ENCODE results near the gene KLHL25.

The KLHL25 gene

DNA sequence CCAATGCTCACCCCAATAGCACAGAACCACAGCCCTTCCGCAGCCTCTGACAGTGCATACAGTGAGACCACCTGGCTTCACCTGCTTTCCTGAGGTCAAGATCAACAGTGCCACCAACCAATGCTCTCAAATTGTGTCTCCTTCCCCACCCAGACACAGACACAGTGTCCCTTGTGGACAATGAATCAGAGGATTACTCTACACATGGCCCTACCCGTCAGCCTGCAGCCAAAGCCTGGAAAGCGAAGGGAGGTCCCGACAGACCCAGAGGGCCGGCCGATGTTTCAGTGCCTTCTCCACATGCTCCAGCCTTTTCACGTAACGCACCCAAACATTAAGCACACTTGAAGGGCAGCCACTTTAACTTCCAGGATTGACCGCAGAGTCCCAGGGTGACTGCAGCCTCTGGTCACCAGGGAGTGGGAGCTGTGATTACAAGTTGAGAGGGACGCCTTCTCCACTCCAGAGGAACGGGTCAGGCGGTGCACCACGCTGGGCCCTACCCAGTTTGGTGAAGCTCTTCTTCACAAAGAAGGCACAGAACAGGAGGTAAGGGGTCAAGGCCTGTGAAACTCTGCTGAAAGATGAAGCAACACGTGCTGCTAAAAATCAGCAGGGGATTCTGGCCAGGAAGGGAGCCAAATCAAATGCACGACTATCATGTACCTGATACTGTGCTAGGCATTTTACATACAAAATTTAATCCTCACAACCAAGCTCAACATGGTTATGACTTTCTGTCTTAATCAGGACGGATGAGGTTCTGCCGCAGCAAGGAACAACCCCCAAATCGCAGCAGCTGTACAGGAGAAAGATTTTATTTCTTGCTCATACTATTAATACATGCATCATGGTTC is 17.2 kb downstream of the KLHL25 start:
- no peak for DNase-seq

GRCh38 chr15:85773970-85774369 is 20.8 kb downstream of the KLHL25 start:
- no peak for DNase-seq

- DNase-seq = no peak
These were observed 21.5 kb downstream of the KLHL25 start for GRCh38 chr15:85773249-85773648.

DNA sequence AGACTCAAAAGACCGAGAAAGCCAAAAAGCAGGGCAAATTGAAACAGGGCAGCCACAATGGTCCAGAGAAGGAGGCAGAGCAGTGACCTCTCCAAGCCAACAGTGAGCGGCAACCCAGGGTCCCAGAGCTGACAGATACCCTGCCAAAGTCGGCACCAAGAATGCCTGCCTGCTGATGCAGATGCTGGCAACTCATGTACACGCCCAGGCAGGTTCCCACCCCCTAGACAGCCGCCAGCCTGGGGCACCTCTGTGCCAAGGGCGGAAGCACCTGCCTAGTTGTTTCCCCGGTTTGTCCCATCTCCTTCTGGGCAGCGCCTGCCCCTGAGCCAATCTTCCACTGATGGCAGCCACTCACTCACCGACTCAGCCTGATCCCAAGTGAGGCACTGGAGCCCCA is 22.1 kb downstream of the KLHL25 start:
- DNase-seq = no peak

DNA sequence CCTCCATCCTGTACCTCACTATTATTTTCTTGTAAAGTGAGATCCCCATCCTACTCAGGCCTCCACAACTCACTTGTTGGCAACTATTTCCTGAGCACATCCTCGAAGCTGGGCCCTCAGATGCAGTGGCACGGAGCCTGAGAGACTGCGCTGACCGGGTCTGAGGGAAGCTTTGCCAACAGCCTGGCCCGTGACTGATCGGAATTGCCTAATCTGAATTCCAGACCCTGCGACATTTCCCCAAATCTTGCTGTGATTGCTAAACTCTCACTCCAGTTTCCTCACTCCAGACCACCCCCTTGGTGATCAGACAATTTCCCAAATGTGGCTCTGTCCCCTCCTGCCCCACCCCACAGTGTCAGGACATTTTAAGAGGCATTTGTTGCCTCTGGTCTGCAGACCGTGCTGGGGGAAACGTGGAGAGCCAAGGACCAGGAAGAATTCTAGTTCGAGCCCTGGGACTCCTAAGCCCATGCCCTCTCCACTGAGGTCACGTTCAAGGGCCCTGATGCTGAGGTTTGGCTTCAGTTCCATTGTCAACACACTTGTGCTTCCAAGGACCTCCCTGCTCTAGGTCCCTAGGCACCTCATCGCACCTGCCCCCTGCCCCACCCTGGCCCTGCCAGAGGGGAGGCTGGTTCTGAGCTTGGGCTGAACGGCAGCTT is 22.8 kb downstream of the KLHL25 start:
- no peak for DNase-seq

DNA sequence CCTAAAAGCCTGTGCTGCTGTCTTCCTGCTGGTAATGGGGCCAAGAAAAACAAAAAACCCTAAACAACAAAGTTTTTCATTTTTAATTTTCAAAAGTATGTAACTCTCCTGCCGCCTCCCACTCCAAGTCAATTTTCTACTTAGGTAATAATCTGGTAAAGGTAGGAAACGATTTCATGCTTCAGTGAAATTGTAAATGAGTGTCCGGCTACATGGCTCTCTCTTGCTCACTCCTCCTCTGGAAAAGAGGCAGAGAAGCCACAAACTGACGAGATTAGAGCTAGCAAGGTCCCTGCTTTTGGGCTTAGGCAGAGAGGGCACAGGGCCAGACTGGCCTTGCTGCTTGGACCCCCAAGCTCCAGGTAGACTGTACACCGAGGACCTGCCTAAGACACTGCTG is 23.5 kb downstream of the KLHL25 start:
- DNase-seq = no peak

- no peak for DNase-seq
These were observed 24.4 kb downstream of the KLHL25 start for GRCh38 chr15:85770096-85771041.

GRCh38 chr15:85769182-85769900 is 25.4 kb downstream of the KLHL25 start:
- no peak for DNase-seq

GRCh38 chr15:85768595-85769168 is 26.0 kb downstream of the KLHL25 start:
- no peak for DNase-seq

DNA sequence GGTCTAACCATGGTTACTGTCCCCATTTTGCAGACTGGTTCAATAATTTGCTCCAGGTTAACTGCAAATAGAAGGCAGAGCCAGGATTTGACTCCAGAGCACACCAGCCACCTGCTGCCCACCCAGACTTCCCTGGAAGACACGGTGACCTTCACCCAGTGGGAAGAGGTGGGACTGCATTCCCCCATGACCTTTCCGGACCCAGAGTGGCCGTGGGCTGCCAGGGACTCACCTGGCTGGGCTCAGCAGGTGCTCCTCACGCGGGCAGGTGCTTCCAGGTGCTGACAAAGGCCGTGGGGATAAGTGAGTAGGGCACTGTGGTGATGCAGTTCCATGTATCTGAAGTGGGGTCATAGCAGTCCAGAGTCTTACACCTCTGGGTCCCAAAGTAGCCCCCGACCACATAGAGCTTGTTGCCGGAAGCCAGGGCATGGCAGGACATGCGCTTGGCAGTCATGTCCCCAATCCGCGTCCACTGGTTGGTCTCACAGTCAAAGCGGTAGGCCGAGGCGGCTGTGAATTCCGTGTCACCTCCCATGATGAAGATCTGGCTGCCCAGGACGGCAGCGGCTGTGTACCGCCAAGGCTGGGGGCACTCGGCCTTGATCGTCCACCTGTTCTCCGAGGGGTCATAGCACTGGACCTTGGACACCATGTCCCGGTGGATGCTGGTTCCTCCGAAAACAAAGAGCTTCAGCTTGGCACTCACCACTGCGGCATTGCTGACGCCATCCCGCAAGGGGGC is 26.8 kb downstream of the KLHL25 start:
- no peak for DNase-seq

DNA sequence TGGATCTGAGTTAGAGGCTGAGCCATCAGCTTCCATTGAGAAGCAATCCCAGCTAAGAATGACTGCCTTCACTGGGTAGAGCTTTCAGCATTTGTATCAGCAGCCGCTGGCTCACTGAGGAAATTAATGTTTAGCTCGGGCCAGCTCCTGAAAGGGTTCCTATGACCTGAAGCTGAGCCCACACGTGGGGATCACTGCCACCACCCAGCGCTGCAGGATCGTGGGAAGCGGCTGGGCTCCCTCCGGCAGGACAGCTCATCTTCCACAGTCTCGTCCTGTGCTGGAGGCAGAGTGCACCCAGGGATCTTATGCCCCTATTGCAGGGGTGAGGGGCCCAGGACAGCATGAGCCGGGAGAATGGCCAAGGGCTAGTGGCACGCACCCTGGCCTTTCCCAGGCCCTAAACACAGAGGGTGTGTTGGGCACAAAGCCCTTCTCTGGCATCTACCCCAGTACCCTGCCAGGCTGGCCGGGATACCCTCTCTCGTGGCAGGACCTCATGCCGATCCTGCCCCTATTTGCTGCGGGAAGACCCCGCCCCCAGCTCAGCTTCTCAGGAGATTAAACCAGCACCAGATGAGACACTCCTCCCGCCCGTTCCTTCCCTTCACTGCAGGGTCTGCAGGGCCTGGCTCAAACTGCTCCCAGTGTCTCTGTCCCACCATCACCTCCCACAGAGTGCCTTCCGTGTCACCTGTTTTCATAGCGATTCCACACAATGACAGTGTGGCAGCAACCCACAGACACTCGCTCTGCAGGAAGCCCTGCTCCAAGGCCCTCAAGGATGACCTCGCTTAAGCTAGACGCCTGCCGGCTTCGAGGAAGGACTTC is 28.5 kb downstream of the KLHL25 start:
- DNase-seq = no peak

DNA sequence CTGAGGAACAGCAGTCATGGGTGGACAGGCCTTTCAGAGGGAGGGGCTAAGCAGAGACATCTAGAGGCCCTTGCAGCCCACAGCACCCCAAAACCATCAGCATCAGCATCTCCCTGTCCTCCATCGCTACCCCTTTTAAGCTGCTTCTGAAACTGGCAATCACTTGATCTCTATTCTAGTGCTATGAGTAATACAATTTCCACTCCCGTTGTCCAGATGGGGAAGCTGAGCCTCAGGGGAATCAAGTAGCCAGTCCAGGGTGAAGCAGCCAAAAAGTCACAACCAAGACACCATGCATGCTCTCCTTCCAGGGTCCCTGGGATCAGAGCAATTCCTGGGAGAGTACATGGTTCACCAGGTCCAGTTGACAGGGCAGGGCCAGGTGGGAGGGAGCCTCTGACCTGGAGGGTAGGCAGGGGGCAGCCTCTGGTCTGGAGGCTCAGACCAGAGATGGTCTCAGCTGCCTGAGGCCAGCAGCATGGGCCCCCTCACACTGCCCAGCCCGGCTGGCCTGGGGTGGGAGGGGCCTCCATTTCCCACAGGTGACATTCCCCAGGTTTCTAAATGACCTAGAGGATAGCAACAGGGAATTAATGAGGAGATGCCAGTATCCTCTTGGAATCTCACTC is 30.0 kb downstream of the KLHL25 start:
- DNase-seq = no peak

DNA sequence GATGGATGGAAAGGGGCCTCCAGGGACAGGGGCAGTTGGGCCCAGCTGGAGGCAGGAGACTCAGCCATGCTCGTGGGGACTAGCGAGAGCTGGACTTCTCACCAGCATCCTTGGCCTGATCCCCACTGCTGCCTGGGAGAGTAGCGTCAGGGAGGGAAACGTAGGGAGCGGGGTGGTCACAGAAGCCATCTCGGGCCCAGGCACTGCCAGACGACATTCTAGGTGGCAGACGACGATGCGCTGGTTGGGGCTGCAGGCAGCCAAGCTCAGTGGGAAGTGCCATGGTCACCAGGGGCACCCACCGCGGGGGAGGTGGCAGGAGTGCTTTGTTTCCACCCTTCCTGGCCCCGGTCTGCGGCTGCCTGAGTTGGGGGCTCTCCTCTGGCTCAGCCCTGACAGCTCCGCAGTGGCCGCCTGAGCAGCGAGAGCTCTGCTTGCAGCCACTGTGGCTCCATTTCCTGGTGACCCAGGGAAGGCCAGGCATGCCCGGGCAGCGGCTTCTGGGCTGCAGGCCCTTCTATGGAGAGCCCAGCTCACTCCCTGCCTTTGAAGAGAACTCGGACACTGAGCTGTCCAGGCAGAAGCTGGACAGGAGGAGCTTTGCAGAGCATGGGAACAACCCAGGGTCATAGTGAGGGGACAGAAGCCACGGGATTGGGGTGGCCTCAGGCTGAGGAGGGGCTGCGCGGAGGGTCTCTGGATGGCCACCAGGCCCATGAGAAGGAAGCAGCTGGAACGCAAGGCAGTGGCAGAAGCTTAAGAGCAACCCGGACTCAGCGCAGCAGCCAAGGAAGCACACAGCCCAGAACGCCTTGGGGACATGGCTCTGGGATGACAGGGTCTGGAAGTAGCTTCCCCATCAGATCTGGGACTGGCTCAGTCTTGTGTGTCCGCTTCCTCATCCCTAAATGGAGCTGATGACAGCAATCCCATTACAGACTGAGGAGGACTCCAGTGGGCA is 30.8 kb downstream of the KLHL25 start:
- no peak for DNase-seq

DNA sequence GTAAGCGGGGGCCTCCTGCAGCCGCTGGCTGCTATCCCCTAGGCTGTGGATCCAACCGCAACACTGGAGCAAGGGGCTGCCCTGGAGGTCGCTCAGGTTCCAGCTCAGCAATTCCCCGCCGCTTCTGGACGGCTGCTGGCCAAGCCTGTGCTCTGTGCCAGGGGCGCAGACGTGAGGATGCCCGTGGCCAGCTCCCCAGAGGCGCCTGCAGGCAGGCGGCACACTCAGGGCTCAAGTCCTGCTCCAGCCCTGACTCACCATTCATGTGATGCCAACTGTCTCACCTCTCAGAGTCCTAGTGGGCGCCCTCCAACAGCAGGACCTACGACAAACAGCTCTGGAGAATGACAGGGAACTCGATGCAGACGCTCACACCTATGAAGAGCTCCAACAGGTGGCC is 31.6 kb downstream of the KLHL25 start:
- DNase-seq = no peak

- DNase-seq = no peak
These were observed 32.0 kb downstream of the KLHL25 start for GRCh38 chr15:85762756-85763127.

DNA sequence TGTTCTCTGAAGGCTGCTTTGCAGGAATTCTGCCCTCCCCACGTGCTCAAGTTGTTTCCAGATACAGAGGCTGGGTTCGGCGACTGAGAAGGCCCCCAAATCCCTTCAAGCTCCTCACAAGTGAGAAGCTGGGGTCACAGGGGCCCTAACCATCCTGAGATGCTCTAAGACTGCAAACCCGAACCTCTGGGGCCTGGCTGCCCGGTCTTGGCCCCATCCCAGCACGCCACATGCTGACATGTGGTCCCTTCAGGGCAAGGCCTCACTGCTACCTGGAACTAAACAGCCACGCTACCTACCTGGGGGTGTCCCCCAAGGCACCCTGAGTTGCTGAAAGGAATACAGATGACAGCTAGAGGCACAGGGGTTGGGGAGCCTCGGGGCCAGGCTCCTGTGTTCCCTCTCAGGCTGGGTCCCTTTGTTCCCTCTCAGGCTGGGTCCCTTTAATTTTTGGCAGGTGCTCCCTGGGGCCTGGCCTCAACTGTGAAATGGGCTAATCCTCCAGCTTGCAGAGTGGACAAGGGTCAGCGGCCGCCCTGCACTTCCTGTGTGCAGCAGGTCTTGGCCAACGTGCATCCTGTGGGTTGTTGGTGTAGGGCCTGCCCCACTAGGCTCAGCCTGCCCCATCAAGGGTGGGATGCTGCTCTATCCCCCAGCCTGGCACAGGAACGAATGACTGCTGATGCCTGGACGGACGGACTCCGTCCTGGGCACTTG is 32.5 kb downstream of the KLHL25 start:
- no peak for DNase-seq

- DNase-seq = no peak
These were observed 33.1 kb downstream of the KLHL25 start for GRCh38 chr15:85761635-85762034.
